ENCODE data around the gene DISP2. TPM values are rescaled to one million over a fixed set of nuclear protein-coding genes. Genes with fewer than 3 reads are reported as not detected.

The DISP2 gene
- total RNA-seq, 1 experiment from 2014 or later, result 1.3 TPM

DNA sequence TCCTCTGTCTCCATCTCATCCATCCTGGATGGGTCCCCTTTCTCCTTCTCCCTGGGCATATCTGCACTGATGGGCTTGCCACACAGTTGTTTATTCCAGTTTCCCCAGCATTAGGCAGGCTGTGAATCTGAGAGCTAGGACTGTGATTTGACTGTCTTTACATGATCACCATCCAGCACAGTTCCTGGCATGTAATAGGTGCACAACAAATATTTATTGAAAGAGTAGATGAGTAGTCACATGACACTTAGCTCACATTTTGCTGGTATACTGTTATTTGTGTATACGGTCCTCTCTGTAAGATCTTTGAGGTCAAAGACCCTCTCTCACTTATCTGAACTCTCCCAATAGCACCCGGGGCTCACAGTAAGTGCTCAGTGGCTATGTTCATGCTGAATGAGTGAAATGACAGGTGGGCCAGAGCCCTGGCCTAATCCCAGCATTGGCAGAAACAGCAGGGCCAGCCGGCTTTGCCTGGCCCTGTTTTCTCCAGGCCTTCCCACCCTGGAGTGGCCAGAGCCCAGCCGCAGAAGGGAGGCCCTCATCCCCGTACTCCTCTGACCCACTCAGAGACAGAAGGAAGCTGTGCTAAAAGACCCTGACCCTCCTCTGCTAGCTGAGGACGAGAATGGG, 66.6 kb downstream of the DISP2 start:
- no peak overlapping the region for H3K4me2 ChIP-seq (ENCODE audit: insufficient read depth, insufficient read length, low read length)
- no peaks in the 10 kb centered on the region for H3K79me2 ChIP-seq (ENCODE audit: insufficient read depth, low read length)
- H3K27me3 ChIP-seq (ENCODE audit: insufficient read depth, low read length), result no peaks in the 10 kb centered on the region
- H3K18ac ChIP-seq (ENCODE audit: insufficient read length, low read depth, low read length), result no peak overlapping the region
- no peaks in the 10 kb centered on the region for H3K9me3 ChIP-seq (ENCODE audit: control insufficient read depth, low read depth, low read length)
- H3T11ph ChIP-seq (ENCODE audit: low read length), result no peak overlapping the region
- peaks cover 19 to 22% of the 10 kb centered on the region in 2 experiments for H3K4me1 Mint-ChIP-seq
- WGBS (ENCODE audit: extremely low coverage, insufficient read length, low lambda C conversion rate), result no CpG with 5 or more reads among the region's 6 CpGs
- no peak overlapping the region for H4K91ac ChIP-seq (ENCODE audit: insufficient read length, low read depth, low read length)
- no peak overlapping the region for H4K5ac ChIP-seq (ENCODE audit: insufficient read length, low read depth, low read length)
- H3K27ac Mint-ChIP-seq, result no peak overlapping the region
- no peak overlapping the region for H3K9ac ChIP-seq (ENCODE audit: extremely low read depth, insufficient read length, low read length)
- no peak overlapping the region for H2BK12ac ChIP-seq (ENCODE audit: insufficient read length, low read depth, low read length)
- no peaks in the 10 kb centered on the region for H4K20me1 ChIP-seq (ENCODE audit: control insufficient read depth, insufficient read depth, insufficient read length)
- no peak overlapping the region for H3K27ac ChIP-seq (ENCODE audit: insufficient read length, low read depth, low read length)
- DNase-seq, result no peak
- H2BK120ac ChIP-seq (ENCODE audit: low read depth, low read length, poor library complexity, severe bottlenecking), result no peak overlapping the region
- no peaks in the 10 kb centered on the region for H3K23me2 ChIP-seq (ENCODE audit: insufficient read length, low read depth, low read length, poor library complexity, severe bottlenecking)
- H3K56ac ChIP-seq (ENCODE audit: insufficient read length, low read depth, low read length), result no peak overlapping the region
- H3K9me3 Mint-ChIP-seq, result no peaks in the 10 kb centered on the region
- H3K14ac ChIP-seq (ENCODE audit: insufficient read depth, low read length), result no peak overlapping the region
- peaks cover 4% of the 10 kb centered on the region; the same call in 1 of the 2 replicates for H3K4me1 ChIP-seq (ENCODE audit: insufficient read depth, low read length)
- peak overlapping the region in 1 of 2 experiments; percentile 13; a peak in 2 of 5 replicates for H3K4me3 Mint-ChIP-seq
- H2BK20ac ChIP-seq (ENCODE audit: low read depth, low read length, poor library complexity, severe bottlenecking), result no peak overlapping the region
- H3K36me3 Mint-ChIP-seq (ENCODE audit: insufficient read depth in 1 of 3, low read depth in 3 of 3), result no peaks in the 10 kb centered on the region
- no peak overlapping the region for H3K4ac ChIP-seq (ENCODE audit: low read depth, low read length)
- TF ChIP-seq, protein P1, sequence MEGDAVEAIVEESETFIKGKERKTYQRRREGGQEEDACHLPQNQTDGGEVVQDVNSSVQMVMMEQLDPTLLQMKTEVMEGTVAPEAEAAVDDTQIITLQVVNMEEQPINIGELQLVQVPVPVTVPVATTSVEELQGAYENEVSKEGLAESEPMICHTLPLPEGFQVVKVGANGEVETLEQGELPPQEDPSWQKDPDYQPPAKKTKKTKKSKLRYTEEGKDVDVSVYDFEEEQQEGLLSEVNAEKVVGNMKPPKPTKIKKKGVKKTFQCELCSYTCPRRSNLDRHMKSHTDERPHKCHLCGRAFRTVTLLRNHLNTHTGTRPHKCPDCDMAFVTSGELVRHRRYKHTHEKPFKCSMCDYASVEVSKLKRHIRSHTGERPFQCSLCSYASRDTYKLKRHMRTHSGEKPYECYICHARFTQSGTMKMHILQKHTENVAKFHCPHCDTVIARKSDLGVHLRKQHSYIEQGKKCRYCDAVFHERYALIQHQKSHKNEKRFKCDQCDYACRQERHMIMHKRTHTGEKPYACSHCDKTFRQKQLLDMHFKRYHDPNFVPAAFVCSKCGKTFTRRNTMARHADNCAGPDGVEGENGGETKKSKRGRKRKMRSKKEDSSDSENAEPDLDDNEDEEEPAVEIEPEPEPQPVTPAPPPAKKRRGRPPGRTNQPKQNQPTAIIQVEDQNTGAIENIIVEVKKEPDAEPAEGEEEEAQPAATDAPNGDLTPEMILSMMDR (conservative IDR thresholded peaks at IDR 0.05), result no peak
- H3K27me3 Mint-ChIP-seq (ENCODE audit: low read depth), result peaks cover 15% of the 10 kb centered on the region
- H2AFZ ChIP-seq (ENCODE audit: low read length), result no peak overlapping the region
- H3K79me1 ChIP-seq (ENCODE audit: insufficient read depth, low read depth, low read length, poor library complexity, severe bottlenecking), result no peaks in the 10 kb centered on the region
- H4K8ac ChIP-seq (replicated peaks; ENCODE audit: insufficient read length, low read depth, low read length), result no peak overlapping the region
- H2AK5ac ChIP-seq (ENCODE audit: insufficient read length, low read length), result no peak overlapping the region
- H2BK5ac ChIP-seq (ENCODE audit: insufficient read length, low read length), result no peak overlapping the region
- H2BK15ac ChIP-seq (ENCODE audit: low read depth, low read length), result no peak overlapping the region
- H3K23ac ChIP-seq (ENCODE audit: insufficient read length, low read depth, low read length), result no peak overlapping the region
